Prostate gland (tissue), 2 donors: ENCODE results near the gene ATP5F1D. TPM values are rescaled to one million over a fixed set of nuclear protein-coding genes. Genes with fewer than 3 reads are reported as not detected.

Experiments used
- DNase-seq: peaks from one replicate; pipeline ENCODE4 v3.0.0-alpha.2; 2019; ENCODE audit warnings: low spot score
- H3K27ac ChIP-seq, 2 donors: fragments of 200-600 bp; sonication (generic); 2 replicates each; pipeline ENCODE4 v1.5.1; 2017 to 2019
- H3K27me3 ChIP-seq: fragments of 200-600 bp; sonication (generic); replicated peaks from 2 replicates; pipeline ENCODE4 v1.5.1; 2019; ENCODE audit not compliant: insufficient read depth
- H3K36me3 ChIP-seq, 2 donors: fragments of 200-600 bp; sonication (generic); 1 replicate in 1 of 2; 2 replicates in 1 of 2; pipeline versions ENCODE4 v1.5.1 to v1.8.1; 2017 to 2019
- H3K4me1 ChIP-seq: fragments of 200-600 bp; sonication (generic); replicated peaks from 2 replicates; pipeline ENCODE4 v1.5.1; 2019
- H3K4me3 ChIP-seq, 2 donors: fragments of 200-600 bp; sonication (generic); 2 replicates each; pipeline ENCODE4 v1.5.1; 2017 to 2019
- H3K9me3 ChIP-seq: fragments of 200-600 bp; sonication (generic); 2 replicates; pipeline ENCODE4 v1.5.1; 2017
- POLR2A ChIP-seq: fragments of 450-650 bp; IDR thresholded peaks from one replicate; pipeline ENCODE4 v1.6.1; 2016; ENCODE audit warnings: antibody characterized with exemption, mild to moderate bottlenecking
- POLR2AphosphoS5 ChIP-seq: sonication (generic); formaldehyde crosslinking; IDR thresholded peaks from one replicate; pipeline ENCODE4 v1.6.1; 2017; ENCODE audit warnings: antibody characterized with exemption
- WGBS: methylation state at CpG from one replicate; pipeline ENCODE4 v1.1.5; 2018; 5-methylcytosine and 5-hydroxymethylcytosine counted together
- intact Hi-C: fragments of 100-400 bp; cut with DNase I; formaldehyde crosslinking; loops from one replicate; pipeline ENCODE4 v1.14.2; 2022
- total RNA-seq, 2 donors: library from RNA; depleted of rRNA; stranded (reverse); fragments of >200 nt; gene quantifications; one replicate each; pipeline ENCODE4 v1.1.0, GENCODE V29; 2016
- TF ChIP-seq, protein P1 (sequence below), 4 experiments: fragments of 200-600 bp in 2 of 4; fragments of 450-650 bp in 2 of 4; sonication (generic) in 2 of 4; IDR thresholded peaks; 1 replicate in 3 of 4; 2 replicates in 1 of 4; pipeline ENCODE4 v1.5.1; 2016 to 2019; ENCODE audit warnings: antibody characterized with exemption in 4 of 4, mild to moderate bottlenecking in 2 of 4, moderate library complexity in 2 of 4

Gene ATP5F1D
- total RNA-seq, 2 donors from 2014 or later, result 109 to 151 TPM

DNA sequence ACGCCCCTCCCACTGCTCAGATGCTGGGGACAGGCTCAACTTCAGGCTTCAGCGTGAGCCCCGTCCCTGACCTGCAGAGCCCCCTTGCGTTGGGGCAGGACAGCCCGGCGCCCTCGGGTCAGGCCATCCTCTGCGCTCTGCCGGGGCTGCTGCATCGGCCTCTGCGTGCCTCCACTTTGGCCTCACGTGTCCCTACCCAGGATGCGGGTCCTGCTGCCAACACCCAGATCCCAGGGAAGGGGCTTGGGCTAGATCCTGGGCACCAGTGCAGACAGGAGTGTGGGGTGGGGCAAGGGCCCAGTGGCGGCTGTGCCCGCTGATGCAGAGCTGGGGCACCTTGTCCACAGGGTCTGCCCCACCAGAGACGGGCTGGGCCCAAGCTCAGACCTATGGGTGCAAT is 16.7 kb upstream of the ATP5F1D start:
- DNase-seq, result no peak
- no peaks in the 10 kb centered on the region for H3K27me3 ChIP-seq
- no peaks in the 10 kb centered on the region for H3K4me1 ChIP-seq
- H3K27ac ChIP-seq, result no peak overlapping the region
- peaks cover 0 to 10% of the 10 kb centered on the region in 2 donors for H3K36me3 ChIP-seq
- intact Hi-C loops, result no loop called here
- TF ChIP-seq POLR2A (no peak), POLR2AphosphoS5 (no peak)
- TF ChIP-seq, protein P1, sequence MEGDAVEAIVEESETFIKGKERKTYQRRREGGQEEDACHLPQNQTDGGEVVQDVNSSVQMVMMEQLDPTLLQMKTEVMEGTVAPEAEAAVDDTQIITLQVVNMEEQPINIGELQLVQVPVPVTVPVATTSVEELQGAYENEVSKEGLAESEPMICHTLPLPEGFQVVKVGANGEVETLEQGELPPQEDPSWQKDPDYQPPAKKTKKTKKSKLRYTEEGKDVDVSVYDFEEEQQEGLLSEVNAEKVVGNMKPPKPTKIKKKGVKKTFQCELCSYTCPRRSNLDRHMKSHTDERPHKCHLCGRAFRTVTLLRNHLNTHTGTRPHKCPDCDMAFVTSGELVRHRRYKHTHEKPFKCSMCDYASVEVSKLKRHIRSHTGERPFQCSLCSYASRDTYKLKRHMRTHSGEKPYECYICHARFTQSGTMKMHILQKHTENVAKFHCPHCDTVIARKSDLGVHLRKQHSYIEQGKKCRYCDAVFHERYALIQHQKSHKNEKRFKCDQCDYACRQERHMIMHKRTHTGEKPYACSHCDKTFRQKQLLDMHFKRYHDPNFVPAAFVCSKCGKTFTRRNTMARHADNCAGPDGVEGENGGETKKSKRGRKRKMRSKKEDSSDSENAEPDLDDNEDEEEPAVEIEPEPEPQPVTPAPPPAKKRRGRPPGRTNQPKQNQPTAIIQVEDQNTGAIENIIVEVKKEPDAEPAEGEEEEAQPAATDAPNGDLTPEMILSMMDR (IDR thresholded peaks at IDR 0.05), result no peak
- no peak overlapping the region for H3K4me3 ChIP-seq
- WGBS, result 90% methylated on average over 16 of the region's 16 CpGs
- no peaks in the 10 kb centered on the region for H3K9me3 ChIP-seq

- no peaks in the 10 kb centered on the region for H3K27me3 ChIP-seq
- no peak overlapping the region for H3K27ac ChIP-seq
- no peaks in the 10 kb centered on the region for H3K4me1 ChIP-seq
- no peaks in the 10 kb centered on the region for H3K9me3 ChIP-seq
- 83% methylated on average over 24 of the region's 29 CpGs for WGBS
- H3K36me3 ChIP-seq, result peaks cover 0 to 10% of the 10 kb centered on the region in 2 donors
- TF ChIP-seq, protein P1 (IDR thresholded peaks at IDR 0.05), result no peak
- TF ChIP-seq POLR2A, result no peak
- no peak for TF ChIP-seq POLR2AphosphoS5
- no peak for DNase-seq
- H3K4me3 ChIP-seq, result no peak overlapping the region
- intact Hi-C loops, result no loop called here
Measured at GRCh38 chr19:1225440-1226226, 15.9 kb upstream of the ATP5F1D start.

DNA sequence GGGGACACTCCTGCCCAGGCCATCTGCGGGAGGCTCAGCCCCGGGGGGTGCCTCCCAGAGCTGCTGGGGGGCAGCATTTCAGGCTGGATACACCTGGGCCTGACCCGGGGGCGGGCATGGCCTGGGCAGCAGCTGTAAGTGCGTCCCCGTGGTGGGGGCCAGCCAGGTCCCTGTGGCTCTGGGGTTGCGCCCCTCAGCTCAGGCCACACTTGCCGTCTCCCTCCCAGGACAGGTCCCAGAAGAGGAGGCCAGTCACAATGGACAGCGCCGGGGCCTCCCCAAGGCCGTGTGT is 15.4 kb upstream of the ATP5F1D start:
- intact Hi-C loops, result no loop called here
- TF ChIP-seq POLR2A (no peak), POLR2AphosphoS5 (no peak)
- TF ChIP-seq, protein P1 (IDR thresholded peaks at IDR 0.05), result no peak
- no peak overlapping the region for H3K27ac ChIP-seq
- WGBS, result 92% methylated on average over 7 of the region's 11 CpGs
- H3K9me3 ChIP-seq, result no peaks in the 10 kb centered on the region
- H3K36me3 ChIP-seq, result peaks cover 0 to 10% of the 10 kb centered on the region in 2 donors
- no peak overlapping the region for H3K4me3 ChIP-seq
- H3K27me3 ChIP-seq, result no peaks in the 10 kb centered on the region
- no peaks in the 10 kb centered on the region for H3K4me1 ChIP-seq
- no peak for DNase-seq

GRCh38 chr19:1226522-1227303 is 14.8 kb upstream of the ATP5F1D start:
- Histone ChIP-seq H3K36me3 (peaks cover 0 to 10% of the 10 kb centered on the region in 2 donors), H3K9me3 (no peaks in the 10 kb centered on the region), H3K4me1 (no peaks in the 10 kb centered on the region), H3K27ac (no peak overlapping the region), H3K4me3 (no peak overlapping the region), H3K27me3 (no peaks in the 10 kb centered on the region)
- WGBS, result 87% methylated on average over 46 of the region's 50 CpGs
- TF ChIP-seq POLR2A, result no peak
- TF ChIP-seq, protein P1 (IDR thresholded peaks at IDR 0.05), result no peak
- no peak for TF ChIP-seq POLR2AphosphoS5
- intact Hi-C loops, result no loop called here
- DNase-seq, result no peak
